HG03103 (cell line): ENCODE measurements around the gene CYFIP1.

Experiments
- ATAC-seq: cut with Tn5 transposase; IDR thresholded peaks from one replicate; pipeline ENCODE4 v1.9.1; 2021; ENCODE audit warnings: low read depth; ENCODE audit not compliant: unreplicated experiment

Gene CYFIP1

GRCh38 chr15:22838292-22839042, 141.7 kb downstream of the CYFIP1 start, which contains the start of gene NIPA2:
NIPA2 (plus strand) TSS chr15:22838666; CDS start chr15:22851732, 13,066 bp downstream.
- ATAC-seq = peak; percentile 79

GRCh38 chr15:22831473-22831872, 148.7 kb downstream of the CYFIP1 start:
- ATAC-seq = no peak

- no peak for ATAC-seq
Observed at GRCh38 chr15:22827125-22827524, 153.0 kb downstream of the CYFIP1 start.

GRCh38 chr15:22823495-22824128, 156.6 kb downstream of the CYFIP1 start:
- ATAC-seq = no peak

- ATAC-seq = no peak
Observed at GRCh38 chr15:22819651-22820050, 160.5 kb downstream of the CYFIP1 start.
